Aorta (tissue), 5 donors: Measurements from ENCODE around the gene TUBB4B. TPM values are rescaled to one million over a fixed set of nuclear protein-coding genes. Genes with fewer than 3 reads are reported as not detected.

ENCODE experiments used
- ATAC-seq: fragments of 200-7000 bp; cut with Tn5 transposase; one replicate; pipeline ENCODE4 v1.9.1; 2022; ENCODE audit warnings: moderate library complexity; ENCODE audit not compliant: low FRiP score
- DNase-seq, 2 donors: peaks; one replicate each; pipeline ENCODE4 v3.0.0-alpha.2; 2020
- H3K27ac ChIP-seq, 2 donors: one replicate each; pipeline ENCODE4 v1.5.1; 2013; ENCODE audit warnings: low read length in 2 of 2, mild to moderate bottlenecking in 2 of 2, moderate library complexity in 2 of 2, control low read depth in 1 of 2, inconsistent platforms in 1 of 2, low read depth in 1 of 2
- H3K27me3 ChIP-seq, 2 donors: one replicate each; pipeline ENCODE4 v1.6.1; 2013; ENCODE audit warnings: control low read depth in 1 of 2, low read length in 1 of 2, mild to moderate bottlenecking in 1 of 2, moderate library complexity in 1 of 2; ENCODE audit not compliant: insufficient read depth in 2 of 2, control insufficient read depth in 1 of 2
- H3K36me3 ChIP-seq, 2 donors: one replicate each; pipeline ENCODE4 v1.6.1; 2013; ENCODE audit warnings: control low read depth in 1 of 2, low read length in 1 of 2, mild to moderate bottlenecking in 1 of 2; ENCODE audit not compliant: insufficient read depth in 2 of 2, control insufficient read depth in 1 of 2
- H3K4me1 ChIP-seq, 2 donors: one replicate each; pipeline ENCODE4 v1.6.1; 2013; ENCODE audit warnings: low read length in 2 of 2, control low read depth in 1 of 2, mild to moderate bottlenecking in 1 of 2, moderate library complexity in 1 of 2; ENCODE audit not compliant: insufficient read depth in 2 of 2, control insufficient read depth in 1 of 2
- H3K4me3 ChIP-seq, 2 donors: one replicate each; pipeline ENCODE4 v1.5.1; 2013; ENCODE audit warnings: low read length in 2 of 2, control low read depth in 1 of 2, mild to moderate bottlenecking in 1 of 2
- H3K9me3 ChIP-seq: one replicate; pipeline ENCODE4 v1.6.1; 2013; ENCODE audit warnings: mild to moderate bottlenecking, low read length; ENCODE audit not compliant: control insufficient read depth
- WGBS, 2 donors: extraction: QIAGEN DNeasy Blood & Tissue Kit; methylation state at CpG; one replicate each; pipeline ENCODE4 v1.1.7; 2013; 5-methylcytosine and 5-hydroxymethylcytosine counted together
- intact Hi-C, 2 donors: fragments of 100-400 bp; cut with DNase I; formaldehyde crosslinking; loops; one replicate each; pipeline versions ENCODE4 v1.14.2 to v1.15.0; 2022
- polyA plus RNA-seq, 2 donors: library from polyadenylated mRNA; stranded (reverse); fragments of 200-250 nt; gene quantifications; one replicate each; pipeline ENCODE4 v1.2.3, GENCODE V29; 2013
- total RNA-seq, 2 donors: library from RNA; stranded (reverse); fragmentation: NEBNext Ultra II Directional; extraction: Animal tissue kit (Norgen Biotek cat#: 25700); gene quantifications; one replicate each; pipeline ENCODE4 v1.2.1, GENCODE V29; 2021
- donor health status: healthy with polysubstance abuse.
- donor health status: Bipolar disorder and iron deficiency.
- donor health status: DM: no; HTN: no; CAD: no.
- donor health status: DM: no; HTN: no; CAD: no.
- donor health status: DM: yes; HTN: yes; CAD: no.

The TUBB4B gene
- total and polyA plus RNA-seq, 4 donors: 86.9 to 152 (median 111) TPM

DNA sequence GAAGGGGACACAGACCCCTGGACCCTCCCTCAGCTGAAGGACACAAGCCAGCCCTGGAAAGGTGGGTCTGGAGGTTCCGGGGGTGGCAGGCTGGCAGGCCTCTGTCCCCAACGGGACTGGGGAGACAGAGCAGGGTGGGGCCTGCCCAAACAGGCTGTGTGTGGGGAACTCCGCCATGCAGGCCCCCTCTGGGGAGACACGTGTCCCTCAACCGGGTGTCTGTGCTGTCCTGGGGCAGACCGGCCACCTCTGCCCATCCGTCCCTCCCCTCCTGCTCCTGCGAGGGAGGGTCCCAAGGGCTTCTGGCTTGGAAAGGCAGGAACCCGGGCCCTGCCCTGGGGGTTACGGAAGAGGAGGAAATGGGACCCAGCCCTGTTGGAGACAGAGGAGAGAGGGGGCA, 9.0 kb upstream of the TUBB4B start:
- intact Hi-C loops: no loop called here

DNA sequence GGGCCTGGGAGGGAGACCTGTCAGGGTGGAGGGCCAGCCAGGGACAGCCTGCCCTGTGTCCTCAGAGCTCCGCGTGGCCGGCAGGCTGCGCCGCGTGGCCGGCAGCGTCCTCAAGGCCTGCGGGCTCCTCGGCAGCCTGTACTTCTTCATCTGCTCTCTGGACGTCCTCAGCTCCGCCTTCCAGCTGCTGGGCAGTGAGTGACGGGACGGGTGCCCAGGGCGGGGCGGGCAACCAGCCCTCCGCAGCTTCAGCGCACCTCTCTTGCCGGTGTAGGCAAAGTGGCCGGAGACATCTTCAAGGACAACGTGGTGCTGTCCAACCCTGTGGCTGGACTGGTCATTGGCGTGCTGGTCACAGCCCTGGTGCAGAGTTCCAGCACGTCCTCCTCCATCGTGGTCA, 8.6 kb upstream of the TUBB4B start:
- no peak overlapping the region for H3K4me3 ChIP-seq
- ATAC-seq (no peak), DNase-seq (no peak)
- H3K27me3 ChIP-seq: no peaks in the 10 kb centered on the region
- intact Hi-C loops: no loop called here
- H3K9me3 ChIP-seq: no peaks in the 10 kb centered on the region
- no peak overlapping the region for H3K27ac ChIP-seq
- H3K4me1 ChIP-seq: no peaks in the 10 kb centered on the region
- no peaks in the 10 kb centered on the region for H3K36me3 ChIP-seq
- 70 to 80% methylated on average over 23 to 24 of the region's 24 CpGs for WGBS, 2 donors

More for the DNA sequence above, 9.0 kb upstream of the TUBB4B start:
- Histone ChIP-seq H3K4me1 (no peaks in the 10 kb centered on the region), H3K36me3 (no peaks in the 10 kb centered on the region), H3K4me3 (no peak overlapping the region), H3K9me3 (no peaks in the 10 kb centered on the region), H3K27ac (no peak overlapping the region), H3K27me3 (no peaks in the 10 kb centered on the region)
- no peak for ATAC-seq
- 62 to 70% methylated on average over 10 of the region's 10 CpGs for WGBS, 2 donors
- no peak for DNase-seq

DNA sequence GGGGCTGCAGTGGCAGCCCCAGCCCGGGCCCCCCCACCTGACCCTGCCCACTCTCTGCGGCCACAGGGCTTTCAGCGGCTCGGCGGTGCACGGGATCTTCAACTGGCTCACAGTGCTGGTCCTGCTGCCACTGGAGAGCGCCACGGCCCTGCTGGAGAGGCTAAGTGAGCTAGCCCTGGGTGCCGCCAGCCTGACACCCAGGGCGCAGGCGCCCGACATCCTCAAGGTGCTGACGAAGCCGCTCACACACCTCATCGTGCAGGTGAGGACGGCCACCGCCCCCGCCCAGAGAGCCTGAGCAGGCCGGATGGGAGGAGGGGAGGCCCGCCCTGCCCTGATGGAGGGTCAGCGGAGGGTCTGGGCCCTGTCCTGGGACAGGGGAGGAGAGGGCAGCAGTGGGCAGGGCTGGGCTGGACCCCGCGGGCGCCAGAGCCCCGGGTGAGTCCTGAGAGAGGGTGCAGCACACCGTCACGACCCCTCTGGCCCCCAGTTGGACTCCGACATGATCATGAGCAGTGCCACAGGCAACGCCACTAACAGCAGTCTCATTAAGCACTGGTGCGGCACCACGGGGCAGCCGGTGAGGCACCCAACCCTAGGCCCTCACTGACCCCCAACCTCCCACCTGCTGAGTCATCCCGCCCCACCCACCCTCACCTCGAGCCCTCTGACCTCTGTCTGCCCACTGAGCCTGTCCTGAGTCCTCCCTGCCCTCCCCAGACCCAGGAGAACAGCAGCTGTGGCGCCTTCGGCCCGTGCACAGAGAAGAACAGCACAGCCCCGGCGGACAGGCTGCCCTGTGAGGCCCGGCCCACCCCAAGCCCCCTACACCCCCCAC, 7.7 kb upstream of the TUBB4B start:
- Histone ChIP-seq H3K4me3 (no peak overlapping the region), H3K9me3 (no peaks in the 10 kb centered on the region), H3K36me3 (no peaks in the 10 kb centered on the region), H3K4me1 (no peaks in the 10 kb centered on the region), H3K27ac (no peak overlapping the region), H3K27me3 (no peaks in the 10 kb centered on the region)
- WGBS, 2 donors: 73 to 78% methylated on average over 34 to 40 of the region's 40 CpGs
- intact Hi-C loops: no loop called here
- ATAC-seq (no peak), DNase-seq (no peak)

DNA sequence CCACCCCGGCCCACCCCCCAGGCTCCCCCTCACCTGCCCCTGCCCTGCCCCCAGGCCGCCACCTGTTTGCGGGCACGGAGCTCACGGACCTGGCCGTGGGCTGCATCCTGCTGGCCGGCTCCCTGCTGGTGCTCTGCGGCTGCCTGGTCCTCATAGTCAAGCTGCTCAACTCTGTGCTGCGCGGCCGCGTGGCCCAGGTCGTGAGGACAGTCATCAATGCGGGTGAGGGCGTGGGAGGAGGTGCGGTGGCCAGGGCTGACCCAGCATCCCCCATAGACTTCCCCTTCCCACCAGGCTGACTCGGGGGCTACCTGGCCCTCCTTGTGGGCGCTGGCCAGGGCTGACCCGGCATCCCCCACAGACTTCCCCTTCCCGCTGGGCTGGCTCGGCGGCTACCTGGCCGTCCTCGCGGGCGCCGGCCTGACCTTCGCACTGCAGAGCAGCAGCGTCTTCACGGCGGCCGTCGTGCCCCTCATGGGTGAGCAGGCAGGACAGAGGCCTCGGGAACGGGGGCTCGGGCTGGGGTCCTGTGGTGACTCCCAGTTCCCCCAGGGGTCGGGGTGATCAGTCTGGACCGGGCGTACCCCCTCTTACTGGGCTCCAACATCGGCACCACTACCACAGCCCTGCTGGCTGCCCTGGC, 6.9 kb upstream of the TUBB4B start:
- H3K4me1 ChIP-seq: no peaks in the 10 kb centered on the region
- intact Hi-C loops: no loop called here
- 61 to 70% methylated on average over 40 of the region's 40 CpGs for WGBS, 2 donors
- no peak for DNase-seq
- H3K27ac ChIP-seq: no peak overlapping the region
- H3K4me3 ChIP-seq: no peak overlapping the region
- no peaks in the 10 kb centered on the region for H3K27me3 ChIP-seq
- H3K36me3 ChIP-seq: no peaks in the 10 kb centered on the region
- no peaks in the 10 kb centered on the region for H3K9me3 ChIP-seq
- no peak for ATAC-seq

DNA sequence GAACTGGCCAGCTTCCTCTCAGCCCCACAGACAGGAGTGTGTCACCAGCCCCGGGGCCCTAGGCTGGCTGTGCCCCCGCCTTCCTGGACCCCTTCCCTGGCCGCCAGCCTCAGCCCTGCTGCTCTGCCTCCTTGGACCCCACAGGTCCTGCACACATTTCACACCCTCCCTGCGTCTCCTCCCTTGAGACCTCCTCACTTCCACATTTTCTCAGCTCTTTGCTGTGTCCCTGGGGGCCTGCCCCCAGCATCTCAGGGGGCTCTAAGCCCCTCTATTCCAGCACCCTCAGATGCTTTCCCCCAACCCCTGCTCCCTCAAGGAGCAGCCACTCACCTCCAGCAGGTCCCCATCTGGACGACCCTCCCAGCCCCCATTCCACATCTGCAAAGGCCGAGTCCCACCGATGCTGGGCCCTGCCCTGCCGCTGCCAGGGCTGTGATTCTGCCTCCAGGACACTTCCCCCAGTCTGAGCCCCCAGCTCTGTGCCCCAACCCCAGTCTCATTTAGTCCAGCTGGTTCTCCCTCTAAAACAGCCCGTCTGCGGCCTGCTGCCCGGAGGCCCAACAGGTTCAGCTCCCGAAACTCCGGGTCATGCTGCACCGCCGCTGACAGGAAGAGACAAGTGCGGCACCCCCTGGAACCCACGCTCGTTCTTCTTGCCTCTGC, 6.2 kb upstream of the TUBB4B start:
- no peak for DNase-seq
- WGBS, 2 donors: 65 to 80% methylated on average over 17 to 18 of the region's 18 CpGs
- Histone ChIP-seq H3K9me3 (no peaks in the 10 kb centered on the region), H3K36me3 (no peaks in the 10 kb centered on the region), H3K27me3 (no peaks in the 10 kb centered on the region), H3K27ac (no peak overlapping the region), H3K4me1 (no peaks in the 10 kb centered on the region), H3K4me3 (no peak overlapping the region)
- intact Hi-C loops: no loop called here
- no peak for ATAC-seq

DNA sequence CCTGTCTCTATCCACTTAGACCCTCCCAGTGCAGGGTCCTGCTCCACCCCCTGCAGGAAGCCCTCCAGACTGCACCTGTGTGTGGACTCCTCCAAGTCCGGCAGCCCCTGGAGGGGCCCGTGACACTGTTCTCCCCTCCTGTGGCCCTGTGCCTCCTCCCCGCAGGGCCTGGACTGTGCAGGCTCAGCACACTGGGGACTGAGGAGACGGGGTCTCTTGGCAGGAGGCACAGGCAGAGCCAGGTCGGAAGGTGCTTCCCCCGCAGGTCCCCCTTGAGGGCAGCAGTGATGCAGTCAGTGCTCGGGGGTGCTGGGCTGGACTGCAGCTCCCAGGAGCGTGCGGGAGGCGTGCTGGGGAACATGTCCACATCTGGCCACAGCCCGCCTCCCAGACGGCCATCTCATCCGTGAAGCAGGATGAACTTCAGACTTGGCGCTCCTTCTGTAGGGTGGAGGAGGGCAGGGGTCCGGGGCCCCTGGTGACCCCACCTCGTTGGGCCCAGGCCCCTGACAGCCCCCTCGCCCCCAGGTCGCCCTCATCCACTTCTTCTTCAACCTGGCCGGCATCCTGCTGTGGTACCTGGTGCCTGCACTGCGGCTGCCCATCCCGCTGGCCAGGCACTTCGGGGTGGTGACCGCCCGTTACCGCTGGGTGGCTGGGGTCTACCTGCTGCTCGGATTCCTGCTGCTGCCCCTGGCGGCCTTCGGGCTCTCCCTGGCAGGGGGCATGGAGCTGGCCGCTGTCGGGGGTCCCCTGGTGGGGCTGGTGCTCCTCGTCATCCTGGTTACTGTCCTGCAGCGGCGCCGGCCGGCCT, 5.5 kb upstream of the TUBB4B start:
- Histone ChIP-seq H3K36me3 (no peaks in the 10 kb centered on the region), H3K27me3 (no peaks in the 10 kb centered on the region), H3K9me3 (no peaks in the 10 kb centered on the region), H3K27ac (no peak overlapping the region), H3K4me3 (no peak overlapping the region), H3K4me1 (no peaks in the 10 kb centered on the region)
- intact Hi-C loops: no loop called here
- 70 to 78% methylated on average over 34 to 35 of the region's 35 CpGs for WGBS, 2 donors
- DNase-seq (no peak), ATAC-seq (no peak)

DNA sequence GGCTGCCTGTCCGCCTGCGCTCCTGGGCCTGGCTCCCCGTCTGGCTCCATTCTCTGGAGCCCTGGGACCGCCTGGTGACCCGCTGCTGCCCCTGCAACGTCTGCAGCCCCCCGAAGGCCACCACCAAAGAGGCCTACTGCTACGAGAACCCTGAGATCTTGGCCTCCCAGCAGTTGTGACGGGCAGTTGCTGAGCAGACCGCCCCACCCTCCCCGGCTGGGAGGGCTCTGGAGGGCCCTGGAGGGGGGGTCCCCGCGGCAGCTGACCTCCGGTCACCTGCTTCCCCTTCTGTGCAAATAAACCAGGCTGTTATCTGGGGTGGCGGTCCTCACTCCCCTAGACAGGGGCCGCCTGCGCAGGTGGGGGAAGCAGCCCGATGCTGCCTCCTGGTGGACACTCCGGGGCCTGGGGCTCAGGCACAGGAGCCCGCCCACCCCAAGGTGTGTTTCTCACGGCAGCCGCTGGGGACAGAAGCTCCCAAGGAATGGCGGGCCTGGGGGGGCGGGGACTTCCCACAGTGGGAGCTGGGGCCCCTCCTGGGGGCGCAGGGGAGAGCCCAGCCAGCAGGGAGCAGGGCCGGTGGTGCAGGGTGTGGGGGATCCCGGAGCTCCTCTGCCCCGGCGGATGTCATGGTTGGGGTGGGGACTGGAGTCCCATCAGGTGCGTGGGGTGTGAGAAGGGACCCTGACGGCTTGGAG, 4.7 kb upstream of the TUBB4B start:
- DNase-seq: peak; percentile 86 to 95
- H3K27me3 ChIP-seq: peaks cover 0 to 2% of the 10 kb centered on the region in 2 donors
- H3K9me3 ChIP-seq: no peaks in the 10 kb centered on the region
- H3K27ac ChIP-seq: no peak overlapping the region
- intact Hi-C loops: no loop called here
- H3K36me3 ChIP-seq: no peaks in the 10 kb centered on the region
- no peak overlapping the region for H3K4me3 ChIP-seq
- WGBS, 2 donors: 15 to 16% methylated on average over 31 of the region's 31 CpGs
- ATAC-seq: peak; percentile 60
- no peaks in the 10 kb centered on the region for H3K4me1 ChIP-seq

DNA sequence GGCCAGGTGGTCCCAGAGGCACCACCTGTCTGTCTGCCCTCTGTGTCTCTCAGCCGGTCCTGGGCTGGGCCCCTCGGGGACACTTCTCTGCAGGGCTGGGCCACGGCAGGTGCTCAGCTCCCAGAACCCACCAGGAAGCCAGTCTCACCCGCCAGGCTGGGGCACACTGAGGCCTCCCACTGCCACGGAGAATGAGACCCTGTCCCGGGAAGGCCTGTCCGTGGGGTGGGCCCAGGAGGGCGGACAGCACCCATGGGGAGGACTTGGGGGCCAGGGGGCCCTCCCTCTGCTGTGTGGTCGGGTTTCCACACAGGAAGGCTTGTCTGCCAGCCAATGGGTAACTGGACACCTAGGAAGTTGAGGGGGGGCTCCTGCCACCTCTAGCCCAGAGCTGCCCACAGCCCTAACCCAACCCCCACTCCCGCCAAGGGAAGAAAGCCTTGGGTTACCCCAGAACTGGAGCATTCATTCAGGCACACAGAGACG, 4.1 kb upstream of the TUBB4B start:
- ATAC-seq (no peak), DNase-seq (no peak)
- Histone ChIP-seq H3K27me3 (peaks cover 0 to 2% of the 10 kb centered on the region in 2 donors), H3K9me3 (no peaks in the 10 kb centered on the region), H3K27ac (no peak overlapping the region), H3K4me1 (no peaks in the 10 kb centered on the region), H3K4me3 (no peak overlapping the region), H3K36me3 (no peaks in the 10 kb centered on the region)
- intact Hi-C loops: no loop called here
- whole genome bisulfite sequencing, 2 donors: 50 to 63% methylated on average over 9 to 11 of the region's 11 CpGs
